ACC112 (cell line): ENCODE measurements around the gene FAM241A.

Experiments
- H2AFZ ChIP-seq: fragments of 200-600 bp; sonication (generic); one replicate; pipeline ENCODE4 v1.6.0; 2017; ENCODE audit warnings: antibody characterized with exemption, low read length; ENCODE audit not compliant: unreplicated experiment
- H3K27ac ChIP-seq: fragments of 200-600 bp; sonication (generic); 2 replicates; pipeline ENCODE4 v1.5.1; 2014; ENCODE audit warnings: low read depth, mild to moderate bottlenecking, antibody characterized with exemption, low read length, moderate library complexity
- H3K27me3 ChIP-seq: fragments of 200-600 bp; sonication (generic); 2 replicates; pipeline ENCODE4 v1.6.1; 2014; ENCODE audit warnings: mild to moderate bottlenecking, antibody characterized with exemption, low read length, moderate library complexity, mixed read lengths; ENCODE audit not compliant: insufficient read depth
- H3K36me3 ChIP-seq: fragments of 200-600 bp; sonication (generic); 2 replicates; pipeline ENCODE4 v1.6.1; 2016; ENCODE audit warnings: mild to moderate bottlenecking, antibody characterized with exemption, low read length, moderate library complexity, mixed read lengths; ENCODE audit not compliant: insufficient read depth
- H3K4me1 ChIP-seq: fragments of 200-600 bp; sonication (generic); one replicate; pipeline ENCODE4 v1.6.1; 2016; ENCODE audit warnings: low read length, mixed read lengths; ENCODE audit not compliant: insufficient read depth, unreplicated experiment, control insufficient read depth
- H3K4me3 ChIP-seq: fragments of 200-600 bp; sonication (generic); 2 replicates; pipeline ENCODE4 v1.5.1; 2014; ENCODE audit warnings: mild to moderate bottlenecking, low read depth, low read length
- H3K79me2 ChIP-seq: fragments of 200-600 bp; sonication (generic); one replicate; pipeline ENCODE4 v1.6.0; 2016; ENCODE audit warnings: low read length; ENCODE audit not compliant: control insufficient read depth, unreplicated experiment, insufficient read depth

The FAM241A gene

DNA sequence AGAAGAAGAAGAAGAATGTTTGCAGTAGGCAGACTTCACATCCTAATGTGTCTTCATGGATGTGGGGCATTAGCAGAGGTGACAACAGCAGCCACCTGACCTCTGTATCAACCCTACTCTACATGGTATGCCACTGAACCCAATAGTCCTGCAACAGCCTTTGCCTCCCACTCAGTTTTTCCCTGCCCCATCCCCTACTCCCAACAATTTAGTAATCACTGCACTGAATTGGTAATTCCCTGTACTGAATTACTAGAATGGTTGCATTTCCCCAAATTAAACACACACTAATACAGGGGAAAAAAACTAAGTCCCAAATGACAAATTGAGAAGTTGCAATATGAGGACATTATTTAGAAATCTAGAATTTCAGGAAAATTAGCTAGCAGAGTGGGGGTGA, 31.4 kb upstream of the FAM241A start:
- H3K4me1 ChIP-seq: peaks cover 23% of the 10 kb centered on the region
- no peaks in the 10 kb centered on the region for H3K27me3 ChIP-seq
- H3K36me3 ChIP-seq: no peaks in the 10 kb centered on the region
- H2AFZ ChIP-seq: no peak overlapping the region
- H3K27ac ChIP-seq: no peak overlapping the region
- no peaks in the 10 kb centered on the region for H3K79me2 ChIP-seq
- H3K4me3 ChIP-seq: no peak overlapping the region

DNA sequence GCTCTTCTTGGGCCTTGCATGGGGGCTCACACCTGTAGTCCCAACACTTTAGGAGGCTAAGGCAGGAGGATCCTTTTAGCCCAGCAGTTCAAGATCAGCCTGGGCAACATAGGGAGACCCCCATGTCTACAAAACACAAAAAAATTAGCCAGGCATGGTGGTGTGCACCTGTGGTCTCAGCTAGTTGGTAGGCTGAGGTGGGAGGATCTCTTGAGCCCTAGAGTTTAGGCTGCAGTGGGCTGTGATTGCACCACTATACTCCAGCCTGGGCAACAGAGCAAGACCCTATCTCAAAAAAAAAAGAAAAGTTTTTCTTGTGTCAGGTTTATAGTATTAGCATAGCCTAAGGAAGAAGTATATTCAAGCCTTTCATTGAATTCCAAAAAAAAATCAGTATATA, 30.8 kb upstream of the FAM241A start:
- H3K27ac ChIP-seq: no peak overlapping the region
- H3K4me1 ChIP-seq: peaks cover 17% of the 10 kb centered on the region
- no peaks in the 10 kb centered on the region for H3K27me3 ChIP-seq
- H2AFZ ChIP-seq: no peak overlapping the region
- H3K79me2 ChIP-seq: no peaks in the 10 kb centered on the region
- H3K4me3 ChIP-seq: no peak overlapping the region
- H3K36me3 ChIP-seq: no peaks in the 10 kb centered on the region

DNA sequence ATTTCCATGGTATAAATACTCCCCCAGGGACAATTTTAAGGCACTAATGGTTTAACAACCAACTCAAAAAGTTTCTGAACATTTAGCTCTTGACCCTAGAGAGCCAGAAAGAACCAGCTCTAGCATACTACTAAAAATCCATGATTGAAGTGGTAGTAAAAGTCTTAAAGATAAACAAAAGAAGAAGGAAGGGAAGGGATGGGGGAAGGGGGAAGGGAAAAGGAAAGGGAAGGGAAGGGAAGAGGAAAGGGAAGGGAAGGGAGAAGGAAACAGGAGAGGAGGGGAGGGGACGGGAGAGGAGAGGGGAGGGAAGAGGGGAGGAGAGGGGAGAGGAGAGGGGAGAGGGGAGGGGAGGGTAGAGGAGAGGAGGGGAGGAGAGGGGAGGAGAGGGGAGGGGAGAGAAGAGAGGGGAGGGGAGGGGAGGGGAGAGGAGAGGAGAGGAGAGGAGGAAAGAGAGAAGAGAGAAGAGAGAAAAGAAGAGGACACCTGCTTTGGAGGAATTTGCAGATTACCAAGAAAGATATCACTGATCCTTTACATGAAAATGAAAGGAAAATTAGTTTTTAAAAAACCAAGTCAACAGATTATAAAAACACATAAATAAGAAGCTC, 26.4 kb upstream of the FAM241A start:
- Histone ChIP-seq H3K4me3 (no peak overlapping the region), H3K27me3 (no peaks in the 10 kb centered on the region), H3K27ac (no peak overlapping the region), H2AFZ (no peak overlapping the region), H3K36me3 (no peaks in the 10 kb centered on the region), H3K4me1 (no peaks in the 10 kb centered on the region), H3K79me2 (no peaks in the 10 kb centered on the region)

DNA sequence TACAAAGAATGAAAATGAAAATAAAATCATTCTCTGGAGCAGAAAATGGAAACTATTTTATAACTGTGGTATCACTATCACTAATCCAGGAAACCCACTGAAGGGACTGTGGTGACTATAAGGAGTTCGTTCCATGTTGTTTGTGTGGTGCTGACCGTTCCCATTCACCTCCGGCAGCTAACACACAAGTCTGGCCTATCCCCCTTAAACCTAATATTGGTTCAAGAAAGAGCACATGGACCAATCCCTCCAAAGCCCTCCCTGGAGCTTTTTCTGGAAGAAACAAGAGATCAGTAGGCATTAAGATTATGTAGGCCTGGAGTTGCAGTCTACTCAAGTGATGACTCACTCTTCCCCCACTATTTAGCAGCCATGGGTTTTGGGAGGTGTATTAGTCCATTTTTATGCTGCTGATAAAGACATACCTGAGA, 25.9 kb upstream of the FAM241A start:
- no peaks in the 10 kb centered on the region for H3K27me3 ChIP-seq
- H3K4me1 ChIP-seq: no peaks in the 10 kb centered on the region
- no peaks in the 10 kb centered on the region for H3K79me2 ChIP-seq
- H3K36me3 ChIP-seq: no peaks in the 10 kb centered on the region
- H3K4me3 ChIP-seq: no peak overlapping the region
- no peak overlapping the region for H2AFZ ChIP-seq
- H3K27ac ChIP-seq: no peak overlapping the region

DNA sequence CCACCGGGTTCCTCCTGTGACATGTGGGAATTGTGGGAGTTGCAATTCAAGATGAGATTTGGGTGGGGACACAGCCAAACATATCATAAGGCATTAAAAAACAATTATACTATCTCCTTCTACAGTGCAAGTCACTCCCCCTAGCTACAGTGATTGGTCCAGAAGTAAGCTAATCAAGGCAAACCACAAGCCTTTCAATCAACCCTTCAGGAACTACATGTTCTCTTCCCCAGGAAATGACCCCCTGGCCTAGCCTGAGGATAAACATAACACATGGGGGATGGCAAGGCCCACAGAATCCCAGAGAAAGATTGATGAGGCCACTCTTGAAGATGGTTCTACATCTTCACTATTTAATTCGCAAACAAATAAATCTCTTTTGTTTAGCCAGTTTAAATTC, 25.2 kb upstream of the FAM241A start:
- Histone ChIP-seq H3K36me3 (no peaks in the 10 kb centered on the region), H3K27me3 (no peaks in the 10 kb centered on the region), H3K4me3 (no peak overlapping the region), H2AFZ (no peak overlapping the region), H3K4me1 (no peaks in the 10 kb centered on the region), H3K27ac (no peak overlapping the region), H3K79me2 (no peaks in the 10 kb centered on the region)

DNA sequence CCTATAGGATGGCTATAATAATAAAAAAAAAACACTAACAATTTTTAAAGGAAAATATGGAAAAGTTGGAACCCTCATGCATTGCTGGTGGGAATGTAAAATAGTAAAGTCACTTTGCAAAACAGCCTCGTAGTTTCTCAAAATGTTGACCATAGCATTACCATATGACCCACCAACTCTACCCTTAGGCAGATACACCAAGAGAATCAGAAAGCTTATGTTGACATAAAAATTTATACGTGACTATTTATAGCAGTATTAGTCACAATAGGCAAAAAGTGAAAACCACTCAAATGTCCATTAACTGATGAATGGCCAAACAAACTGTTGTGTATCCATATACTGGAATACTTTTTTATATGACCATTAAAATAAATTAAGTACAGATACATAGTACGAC, 19.8 kb upstream of the FAM241A start:
- Histone ChIP-seq H2AFZ (no peak overlapping the region), H3K27ac (no peak overlapping the region), H3K4me1 (peaks cover 15% of the 10 kb centered on the region), H3K27me3 (no peaks in the 10 kb centered on the region), H3K4me3 (no peak overlapping the region), H3K36me3 (no peaks in the 10 kb centered on the region), H3K79me2 (no peaks in the 10 kb centered on the region)

DNA sequence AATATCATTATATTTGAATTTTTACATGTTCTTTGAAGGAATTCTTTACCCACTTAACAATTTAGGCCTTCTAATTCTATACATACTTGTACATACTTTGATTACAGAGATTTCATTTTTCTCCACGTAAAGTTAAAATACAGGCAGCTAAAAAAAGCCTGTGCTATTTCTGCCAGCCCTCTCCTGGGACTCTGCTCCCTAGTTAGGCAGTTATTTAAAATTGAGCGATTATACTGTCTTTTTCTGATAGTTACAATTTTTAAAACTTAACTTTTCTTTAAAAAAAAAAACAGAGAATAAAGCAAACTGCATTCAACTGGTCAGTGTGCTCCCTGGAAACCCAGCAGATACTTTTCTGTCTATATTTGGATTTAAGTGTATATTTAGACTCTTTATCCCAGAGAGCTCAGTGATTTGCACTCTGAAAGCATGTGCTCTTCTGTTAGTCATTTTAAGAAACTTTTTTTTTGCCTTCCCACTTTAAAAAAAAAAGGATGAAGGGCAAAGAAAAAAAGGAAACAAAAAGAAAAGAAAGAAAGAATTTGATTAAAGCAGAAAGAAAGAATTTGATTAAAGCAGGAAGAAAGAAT, 18.1 kb upstream of the FAM241A start:
- no peaks in the 10 kb centered on the region for H3K36me3 ChIP-seq
- H3K4me3 ChIP-seq: peak overlapping the region; percentile 22; the same call in 1 of the 2 replicates
- no peaks in the 10 kb centered on the region for H3K79me2 ChIP-seq
- H3K27me3 ChIP-seq: no peaks in the 10 kb centered on the region
- peak overlapping the region; percentile 58 for H2AFZ ChIP-seq
- no peak overlapping the region for H3K27ac ChIP-seq
- peaks cover 18% of the 10 kb centered on the region for H3K4me1 ChIP-seq

DNA sequence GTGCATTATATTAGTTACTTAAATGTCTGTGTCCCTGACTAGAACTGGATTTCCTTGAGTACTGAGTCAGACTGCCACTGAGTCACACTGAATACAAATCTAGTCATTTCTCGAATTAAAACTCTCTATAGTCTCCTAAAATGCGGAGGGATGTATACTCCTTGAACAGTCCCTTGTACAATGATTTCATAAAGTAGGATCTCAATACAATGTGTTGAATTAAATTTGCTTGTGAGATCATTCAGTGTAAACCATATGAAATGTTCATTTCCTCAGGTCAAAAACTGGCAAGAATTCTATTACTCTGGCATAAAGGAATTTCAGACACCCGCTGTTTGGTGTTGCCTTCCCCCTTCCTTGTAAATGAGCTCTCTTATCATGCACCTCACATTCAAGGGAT, 17.5 kb upstream of the FAM241A start:
- Histone ChIP-seq H3K36me3 (no peaks in the 10 kb centered on the region), H3K4me3 (peak overlapping the region; percentile 22; the same call in 1 of the 2 replicates), H3K4me1 (peaks cover 18% of the 10 kb centered on the region), H2AFZ (peak overlapping the region; percentile 58), H3K27ac (no peak overlapping the region), H3K27me3 (no peaks in the 10 kb centered on the region), H3K79me2 (no peaks in the 10 kb centered on the region)

DNA sequence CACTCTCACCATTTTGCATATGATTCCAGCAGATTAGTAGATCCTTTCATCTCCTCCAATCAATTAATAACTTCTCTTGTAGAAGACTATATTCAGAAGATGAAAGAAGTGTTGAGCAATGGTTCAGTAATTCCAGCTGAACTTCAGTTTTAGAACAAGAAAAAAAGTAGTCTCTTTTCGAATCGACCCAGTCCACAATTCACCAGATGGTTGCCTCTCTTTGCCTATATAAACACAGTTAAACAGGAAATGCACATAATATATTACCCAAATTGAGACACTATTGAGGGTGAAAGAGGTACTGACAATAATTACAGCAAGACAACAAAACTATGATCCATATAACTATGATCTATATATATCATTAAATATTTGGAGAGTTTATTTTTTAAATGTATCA, 16.8 kb upstream of the FAM241A start:
- no peaks in the 10 kb centered on the region for H3K36me3 ChIP-seq
- no peaks in the 10 kb centered on the region for H3K79me2 ChIP-seq
- no peak overlapping the region for H2AFZ ChIP-seq
- H3K4me3 ChIP-seq: no peak overlapping the region
- H3K27ac ChIP-seq: no peak overlapping the region
- peaks cover 18% of the 10 kb centered on the region for H3K4me1 ChIP-seq
- no peaks in the 10 kb centered on the region for H3K27me3 ChIP-seq

DNA sequence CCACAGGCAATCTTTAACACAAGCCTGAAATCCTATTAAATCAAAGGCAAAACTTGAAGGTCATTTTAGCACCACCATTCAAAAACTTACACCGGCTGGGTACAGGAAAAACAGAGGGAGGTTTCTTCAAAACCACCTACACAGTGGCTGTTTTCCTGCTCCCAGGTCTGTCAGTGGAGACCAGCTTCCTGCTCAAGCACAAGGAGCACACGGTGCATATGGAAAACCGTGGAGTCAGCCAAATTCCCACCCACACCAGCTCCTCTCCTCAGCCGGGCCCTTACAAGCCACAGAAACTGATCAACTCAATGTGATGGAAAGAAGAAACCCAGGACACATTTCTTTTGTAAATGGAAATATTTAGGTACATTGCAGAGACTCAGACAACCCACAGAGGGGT, 14.3 kb upstream of the FAM241A start:
- Histone ChIP-seq H3K36me3 (no peaks in the 10 kb centered on the region), H3K79me2 (no peaks in the 10 kb centered on the region), H3K4me1 (peaks cover 18% of the 10 kb centered on the region), H2AFZ (peak overlapping the region; percentile 82), H3K4me3 (peak overlapping the region; percentile 19; the same call in 1 of the 2 replicates), H3K27me3 (no peaks in the 10 kb centered on the region), H3K27ac (no peak overlapping the region)

DNA sequence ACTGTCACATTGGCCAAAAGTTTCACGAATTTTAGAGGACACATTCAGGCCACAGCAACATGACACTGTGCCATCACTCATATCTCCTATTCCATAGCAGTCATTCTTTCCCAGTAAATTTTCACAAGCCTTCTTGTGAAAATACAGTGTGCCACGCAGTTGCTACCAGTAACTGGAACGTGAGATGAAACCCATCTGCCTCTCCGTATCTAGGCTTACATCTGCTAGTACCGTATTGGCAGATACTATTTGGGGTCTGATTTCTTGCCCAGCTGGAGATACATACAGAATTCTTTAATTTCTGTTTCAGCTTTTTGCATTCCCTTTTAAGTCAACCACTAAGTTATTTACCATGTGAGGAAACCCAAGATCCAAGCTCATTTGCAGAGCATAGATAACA, 8.7 kb upstream of the FAM241A start:
- Histone ChIP-seq H2AFZ (no peak overlapping the region), H3K36me3 (no peaks in the 10 kb centered on the region), H3K27me3 (no peaks in the 10 kb centered on the region), H3K27ac (no peak overlapping the region), H3K4me1 (peaks cover 12% of the 10 kb centered on the region), H3K4me3 (no peak overlapping the region), H3K79me2 (no peaks in the 10 kb centered on the region)
